Activated naive CD8-positive, alpha-beta T cell treated with anti-CD3 and anti-CD28 coated beads, Interleukin-2, amount 50 U/mL, for 24 hours (primary cell): Measurements from ENCODE around the gene GOLGA1.
"Not testable (repeated sequence)": the region's sequence is repeated elsewhere in the genome, so short reads cannot be mapped to it uniquely, and the experiment has no call there.

Source experiments
- ATAC-seq: fragments of 150-1000 bp; cut with Tn5 transposase; one replicate; pipeline ENCODE4 v1.10.0; 2021
- DNase-seq: peaks from one replicate; pipeline ENCODE4 v3.0.0; 2021
- H3K27ac Mint-ChIP-seq: one replicate; pipeline ENCODE4 v1.8.0; 2021; ENCODE audit warnings: mild to moderate bottlenecking, mixed read lengths
- H3K27me3 Mint-ChIP-seq: one replicate; pipeline ENCODE4 v1.8.0; 2021; ENCODE audit warnings: mixed read lengths
- H3K36me3 Mint-ChIP-seq: one replicate; pipeline ENCODE4 v1.8.0; 2021; ENCODE audit warnings: low read depth, mixed read lengths
- H3K4me1 Mint-ChIP-seq: one replicate; pipeline ENCODE4 v1.8.0; 2021; ENCODE audit warnings: mixed read lengths
- H3K4me3 Mint-ChIP-seq: one replicate; pipeline ENCODE4 v1.8.0; 2021; ENCODE audit warnings: mild to moderate bottlenecking, moderate library complexity, mixed read lengths
- H3K9me3 Mint-ChIP-seq: one replicate; pipeline ENCODE4 v1.8.0; 2021; ENCODE audit warnings: mixed read lengths

Gene GOLGA1, protein sequence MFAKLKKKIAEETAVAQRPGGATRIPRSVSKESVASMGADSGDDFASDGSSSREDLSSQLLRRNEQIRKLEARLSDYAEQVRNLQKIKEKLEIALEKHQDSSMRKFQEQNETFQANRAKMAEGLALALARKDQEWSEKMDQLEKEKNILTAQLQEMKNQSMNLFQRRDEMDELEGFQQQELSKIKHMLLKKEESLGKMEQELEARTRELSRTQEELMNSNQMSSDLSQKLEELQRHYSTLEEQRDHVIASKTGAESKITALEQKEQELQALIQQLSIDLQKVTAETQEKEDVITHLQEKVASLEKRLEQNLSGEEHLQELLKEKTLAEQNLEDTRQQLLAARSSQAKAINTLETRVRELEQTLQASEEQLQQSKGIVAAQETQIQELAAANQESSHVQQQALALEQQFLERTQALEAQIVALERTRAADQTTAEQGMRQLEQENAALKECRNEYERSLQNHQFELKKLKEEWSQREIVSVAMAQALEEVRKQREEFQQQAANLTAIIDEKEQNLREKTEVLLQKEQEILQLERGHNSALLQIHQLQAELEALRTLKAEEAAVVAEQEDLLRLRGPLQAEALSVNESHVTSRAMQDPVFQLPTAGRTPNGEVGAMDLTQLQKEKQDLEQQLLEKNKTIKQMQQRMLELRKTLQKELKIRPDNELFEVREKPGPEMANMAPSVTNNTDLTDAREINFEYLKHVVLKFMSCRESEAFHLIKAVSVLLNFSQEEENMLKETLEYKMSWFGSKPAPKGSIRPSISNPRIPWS

DNA sequence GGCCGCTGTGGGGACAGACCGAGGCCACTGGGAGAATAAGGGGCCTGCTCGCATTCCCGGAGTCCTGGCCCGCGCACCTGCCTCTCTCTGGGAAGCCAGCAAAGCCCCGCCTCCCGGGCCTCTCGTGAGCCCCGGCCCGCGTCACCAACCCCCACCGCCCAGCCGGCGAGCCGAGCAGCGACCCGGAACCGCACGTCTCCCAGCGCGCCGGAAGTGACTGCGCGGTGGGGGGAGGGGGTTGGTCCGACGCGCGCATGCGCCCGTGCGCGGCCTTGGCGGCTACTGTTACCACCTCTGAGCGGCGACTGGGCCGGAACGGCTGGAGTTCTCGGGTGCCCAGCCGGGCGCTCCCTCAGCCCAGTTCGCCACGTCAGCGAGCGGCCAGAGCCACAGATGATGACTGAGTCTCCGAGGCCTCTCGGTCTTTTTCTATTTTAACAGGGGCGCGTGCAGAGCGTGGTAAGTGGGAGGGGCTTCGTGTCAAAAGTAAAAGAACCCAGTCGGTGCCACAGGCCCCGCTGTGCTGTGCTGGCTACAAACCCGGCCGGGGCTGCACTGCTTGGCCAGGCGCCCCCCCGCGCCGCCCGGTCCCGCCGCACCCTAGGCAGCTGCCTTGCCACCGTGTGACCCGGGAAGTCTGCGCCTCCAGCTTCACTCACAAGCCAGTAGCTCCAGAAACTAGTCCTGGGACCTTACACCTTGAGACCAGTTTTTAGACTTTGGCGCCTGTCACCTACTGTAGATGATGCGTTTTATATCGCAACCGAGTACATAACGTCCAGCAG, at the start of gene GOLGA1:
Gene GOLGA1, minus strand, starts transcription at position 190 of the 785 bp plus-strand sequence. CDS start 2,372 bp downstream, outside the sequence.
- H3K27ac Mint-ChIP-seq: peak within 1 kb of the TSS; percentile 91
- H3K4me3 Mint-ChIP-seq: peak within 1 kb of the TSS; percentile 89
- DNase-seq (peak; percentile 95), ATAC-seq (peak; percentile 90)
- H3K9me3 Mint-ChIP-seq: no peaks in the 10 kb centered on the region
- peaks cover 30% of the 10 kb centered on the region for H3K4me1 Mint-ChIP-seq
- peaks cover 13% of the 10 kb centered on the region for H3K36me3 Mint-ChIP-seq
- no peaks in the 10 kb centered on the region for H3K27me3 Mint-ChIP-seq

DNA sequence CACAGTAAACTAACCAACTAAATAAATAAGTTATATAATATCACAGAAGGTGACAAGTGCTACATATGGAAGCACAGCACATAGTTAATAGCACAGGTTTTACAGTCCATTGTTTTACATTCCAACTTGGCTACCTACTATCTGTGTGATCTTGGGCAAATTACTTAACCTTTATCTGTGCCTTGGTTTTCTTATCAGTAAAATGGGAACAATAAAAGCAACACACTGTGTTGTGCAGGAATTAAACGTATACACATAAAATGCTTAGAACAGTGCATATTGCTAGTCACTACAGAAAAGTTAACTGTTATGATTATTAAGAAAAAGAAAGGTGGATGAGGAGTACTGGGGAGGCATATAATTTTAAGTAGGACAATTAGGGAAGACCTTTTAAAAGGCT, 42.8 kb upstream of the GOLGA1 start:
- Mint-ChIP-seq H3K36me3 (peaks cover 12% of the 10 kb centered on the region), H3K4me3 (no peak overlapping the region), H3K27ac (no peak overlapping the region), H3K4me1 (no peaks in the 10 kb centered on the region), H3K27me3 (no peaks in the 10 kb centered on the region), H3K9me3 (no peaks in the 10 kb centered on the region)
- DNase-seq (no peak), ATAC-seq (no peak)

DNA sequence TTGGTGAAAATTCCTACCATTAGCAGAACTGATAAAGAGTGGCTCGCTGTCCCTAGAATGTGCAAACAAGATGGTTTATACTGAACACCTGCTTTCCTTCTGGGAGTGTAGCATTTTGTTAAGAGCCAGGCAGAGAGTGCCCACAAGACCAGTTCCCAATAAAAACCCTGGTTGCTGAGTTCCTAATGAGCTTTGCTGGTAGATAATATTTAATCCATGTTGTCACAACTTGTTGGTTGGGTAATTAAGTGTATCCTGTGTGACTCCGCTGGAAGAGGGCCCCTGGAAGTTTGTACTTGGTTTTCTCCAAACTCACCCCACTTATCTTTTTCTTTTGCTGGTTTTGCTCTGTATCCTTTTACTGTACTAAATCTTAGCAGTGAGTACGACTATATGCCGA, 39.5 kb upstream of the GOLGA1 start:
- no peak overlapping the region for H3K4me3 Mint-ChIP-seq
- H3K4me1 Mint-ChIP-seq: no peaks in the 10 kb centered on the region
- no peak for DNase-seq
- no peaks in the 10 kb centered on the region for H3K9me3 Mint-ChIP-seq
- H3K36me3 Mint-ChIP-seq: peaks cover 11% of the 10 kb centered on the region
- no peaks in the 10 kb centered on the region for H3K27me3 Mint-ChIP-seq
- ATAC-seq: no peak
- no peak overlapping the region for H3K27ac Mint-ChIP-seq

DNA sequence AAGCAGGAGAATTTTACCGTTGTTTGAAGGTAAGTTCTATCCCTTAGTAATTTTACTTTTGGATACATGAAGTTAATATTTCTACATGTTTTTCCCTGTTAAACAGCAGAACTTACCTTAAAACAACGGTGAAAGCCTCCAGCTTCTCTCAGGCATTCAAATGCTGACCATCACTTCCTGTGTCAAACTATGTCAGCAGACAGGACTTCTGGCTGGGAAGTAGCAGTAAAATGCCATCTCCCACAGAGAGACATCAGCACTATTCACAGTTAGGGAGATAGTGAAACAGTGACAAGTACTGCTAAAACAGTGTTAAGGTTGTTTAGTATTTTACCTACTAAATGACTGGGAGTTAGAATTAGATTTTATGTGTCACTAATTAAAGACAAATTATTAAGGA, 34.2 kb upstream of the GOLGA1 start:
- ATAC-seq: no peak
- H3K9me3 Mint-ChIP-seq: no peaks in the 10 kb centered on the region
- H3K27me3 Mint-ChIP-seq: no peaks in the 10 kb centered on the region
- no peak overlapping the region for H3K27ac Mint-ChIP-seq
- no peak for DNase-seq
- peaks cover 8% of the 10 kb centered on the region for H3K36me3 Mint-ChIP-seq
- H3K4me1 Mint-ChIP-seq: no peaks in the 10 kb centered on the region
- no peak overlapping the region for H3K4me3 Mint-ChIP-seq

DNA sequence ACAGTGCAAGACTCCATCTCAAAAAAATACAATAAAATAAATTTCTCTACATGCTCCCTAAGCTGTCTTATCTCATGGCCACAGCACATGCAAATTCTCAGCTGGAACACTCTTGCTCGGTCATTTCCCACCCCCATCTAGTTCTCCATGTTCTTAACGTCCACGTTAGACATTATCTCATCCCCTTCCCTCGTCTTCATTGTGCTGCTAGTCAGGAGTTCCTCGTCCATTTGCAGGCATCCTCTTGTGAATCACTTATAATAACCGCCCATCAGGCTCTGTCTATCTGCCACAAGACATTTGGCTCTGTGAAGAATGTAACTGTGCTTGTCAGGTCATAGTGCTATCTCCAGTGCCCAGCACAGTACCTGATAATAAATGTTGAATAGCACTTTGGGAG, 32.9 kb upstream of the GOLGA1 start:
- no peak overlapping the region for H3K27ac Mint-ChIP-seq
- DNase-seq (no peak), ATAC-seq (no peak)
- H3K27me3 Mint-ChIP-seq: no peaks in the 10 kb centered on the region
- no peaks in the 10 kb centered on the region for H3K9me3 Mint-ChIP-seq
- no peak overlapping the region for H3K4me3 Mint-ChIP-seq
- peaks cover 9% of the 10 kb centered on the region for H3K36me3 Mint-ChIP-seq
- no peaks in the 10 kb centered on the region for H3K4me1 Mint-ChIP-seq

DNA sequence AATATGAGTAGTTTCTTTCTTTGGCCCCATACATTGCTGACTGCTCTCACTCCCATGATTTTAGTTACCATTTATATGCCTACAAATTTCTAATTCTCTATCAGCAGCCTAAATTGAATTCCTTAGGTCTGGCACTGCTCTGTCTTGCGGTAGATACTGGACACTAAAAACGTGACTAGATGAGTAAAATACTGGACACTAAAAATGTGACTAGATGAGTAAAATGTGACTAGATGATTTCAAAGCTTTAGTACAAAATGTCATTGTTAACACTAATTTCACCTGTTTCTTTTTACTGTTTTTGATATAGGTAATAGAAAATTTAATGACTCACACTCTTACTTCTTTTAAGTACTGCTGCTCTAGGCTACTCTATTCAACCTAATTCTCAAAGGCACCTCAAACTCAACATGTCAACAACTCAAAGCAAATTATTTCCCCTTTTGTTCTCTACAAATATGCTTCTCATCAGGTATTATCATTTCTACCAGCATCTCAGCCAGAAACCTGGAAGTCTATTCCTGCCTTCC, 31.4 kb upstream of the GOLGA1 start:
- ATAC-seq: no peak
- no peak overlapping the region for H3K4me3 Mint-ChIP-seq
- peaks cover 13% of the 10 kb centered on the region for H3K36me3 Mint-ChIP-seq
- H3K4me1 Mint-ChIP-seq: no peaks in the 10 kb centered on the region
- no peaks in the 10 kb centered on the region for H3K27me3 Mint-ChIP-seq
- DNase-seq: no peak
- no peaks in the 10 kb centered on the region for H3K9me3 Mint-ChIP-seq
- H3K27ac Mint-ChIP-seq: no peak overlapping the region

DNA sequence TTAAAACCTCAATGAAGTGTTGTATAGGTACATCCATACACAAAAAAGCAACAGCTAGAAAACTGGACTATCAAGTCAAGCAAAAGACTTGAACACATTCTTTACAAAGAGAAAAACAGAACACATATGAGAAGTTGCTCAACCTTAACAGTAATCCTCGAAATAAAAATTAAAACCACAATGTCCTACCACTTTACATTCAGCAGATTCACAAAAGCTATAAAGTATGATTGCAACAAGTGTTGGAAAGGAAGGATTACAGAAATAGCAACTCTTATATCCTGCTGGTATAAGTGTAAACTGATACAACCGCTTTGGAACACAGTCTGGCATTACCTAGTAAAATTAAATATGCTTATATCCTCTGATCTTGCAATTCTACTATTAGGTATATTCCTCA, 28.5 kb upstream of the GOLGA1 start:
- H3K36me3 Mint-ChIP-seq: peaks cover 11% of the 10 kb centered on the region
- no peak for ATAC-seq
- no peaks in the 10 kb centered on the region for H3K27me3 Mint-ChIP-seq
- no peak for DNase-seq
- peaks cover 25% of the 10 kb centered on the region for H3K4me1 Mint-ChIP-seq
- H3K27ac Mint-ChIP-seq: no peak overlapping the region
- no peaks in the 10 kb centered on the region for H3K9me3 Mint-ChIP-seq
- no peak overlapping the region for H3K4me3 Mint-ChIP-seq

DNA sequence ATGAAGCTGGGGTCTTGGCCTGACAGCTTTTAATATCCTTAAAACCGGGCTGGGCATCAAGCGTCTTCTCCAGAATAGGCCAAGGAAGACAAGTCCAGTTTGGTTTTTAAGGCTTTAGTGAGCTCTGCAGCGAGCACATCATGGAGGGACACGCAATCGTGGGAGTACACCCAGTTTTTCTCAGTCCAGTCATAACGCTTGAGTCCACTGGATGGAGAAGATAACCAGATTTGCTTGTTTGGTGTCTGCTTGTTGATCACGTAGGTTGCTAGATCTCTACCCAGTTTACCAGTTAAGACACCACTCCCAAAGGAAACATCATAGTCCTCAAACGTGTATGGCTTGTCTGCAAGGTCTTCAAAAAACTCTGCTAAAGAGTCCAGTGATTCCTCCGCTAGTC, 27.4 kb upstream of the GOLGA1 start:
- no peak for DNase-seq
- H3K27me3 Mint-ChIP-seq: no peaks in the 10 kb centered on the region
- H3K4me3 Mint-ChIP-seq: no peak overlapping the region
- no peak for ATAC-seq
- H3K4me1 Mint-ChIP-seq: peaks cover 32% of the 10 kb centered on the region
- no peak overlapping the region for H3K27ac Mint-ChIP-seq
- H3K36me3 Mint-ChIP-seq: peaks cover 7% of the 10 kb centered on the region
- no peaks in the 10 kb centered on the region for H3K9me3 Mint-ChIP-seq

DNA sequence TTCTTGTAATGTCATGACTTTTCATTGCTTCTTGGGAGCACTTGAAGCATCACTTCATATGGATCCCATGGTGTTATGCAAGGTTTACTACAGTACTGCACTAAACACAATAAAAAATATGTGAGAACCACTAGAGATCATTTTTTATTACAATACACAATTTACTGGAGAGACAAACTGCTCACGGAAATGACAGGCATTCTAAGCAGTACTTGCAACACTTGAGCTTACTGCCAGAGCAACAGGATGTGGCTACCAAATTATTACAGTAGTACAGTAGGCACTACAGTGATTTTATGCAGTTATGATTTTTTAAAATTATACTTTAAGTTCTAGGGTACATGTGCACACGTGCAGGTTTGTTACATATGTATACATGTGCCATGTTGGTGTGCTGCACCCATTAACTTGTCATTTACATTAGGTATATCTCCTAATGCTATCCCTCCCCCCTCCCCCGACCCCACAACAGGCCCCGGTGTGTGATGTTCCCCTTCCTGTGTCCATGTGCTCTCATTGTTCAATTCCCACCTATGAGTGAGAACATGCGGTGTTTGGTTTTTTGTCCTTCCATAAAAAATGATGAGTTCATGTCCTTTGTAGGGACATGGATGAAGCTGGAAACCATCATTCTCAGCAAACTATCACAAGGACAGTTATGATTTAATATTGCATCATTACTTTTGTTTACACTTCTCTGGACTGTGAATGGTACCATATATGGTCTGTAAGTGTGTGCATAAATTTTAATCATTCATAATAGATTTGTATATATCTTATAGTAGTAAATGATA, 25.1 kb upstream of the GOLGA1 start:
- H3K9me3 Mint-ChIP-seq, H3K27me3 Mint-ChIP-seq, DNase-seq, H3K4me3 Mint-ChIP-seq, H3K36me3 Mint-ChIP-seq: not testable (repeated sequence)
- peak overlapping the region; percentile 96 for H3K27ac Mint-ChIP-seq
- H3K4me1 Mint-ChIP-seq: peaks cover 32% of the 10 kb centered on the region
- peak; percentile 28 for ATAC-seq

DNA sequence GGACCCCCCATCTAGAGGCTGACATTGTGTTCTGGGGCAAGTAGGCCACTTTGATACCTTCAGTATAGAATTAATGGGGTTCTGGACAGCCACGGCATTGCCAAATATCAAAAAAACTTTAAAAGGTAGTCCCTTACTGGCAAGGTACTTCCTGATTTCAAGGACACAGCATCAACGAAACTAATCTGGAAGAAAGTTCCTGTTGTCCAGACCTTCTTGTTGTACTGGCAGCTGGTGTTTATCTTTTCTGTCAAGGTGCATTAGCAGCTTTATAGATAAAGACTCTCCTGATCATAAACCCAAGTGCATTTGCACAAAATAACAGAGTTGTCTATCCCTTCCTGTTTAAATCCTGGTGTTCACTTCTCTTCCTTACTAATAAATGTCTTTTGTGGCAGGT, 23.7 kb upstream of the GOLGA1 start:
- Mint-ChIP-seq H3K4me1 (peaks cover 32% of the 10 kb centered on the region), H3K36me3 (peaks cover 4% of the 10 kb centered on the region), H3K27me3 (no peaks in the 10 kb centered on the region), H3K27ac (peak overlapping the region; percentile 96), H3K4me3 (no peak overlapping the region), H3K9me3 (no peaks in the 10 kb centered on the region)
- DNase-seq (no peak), ATAC-seq (no peak)

DNA sequence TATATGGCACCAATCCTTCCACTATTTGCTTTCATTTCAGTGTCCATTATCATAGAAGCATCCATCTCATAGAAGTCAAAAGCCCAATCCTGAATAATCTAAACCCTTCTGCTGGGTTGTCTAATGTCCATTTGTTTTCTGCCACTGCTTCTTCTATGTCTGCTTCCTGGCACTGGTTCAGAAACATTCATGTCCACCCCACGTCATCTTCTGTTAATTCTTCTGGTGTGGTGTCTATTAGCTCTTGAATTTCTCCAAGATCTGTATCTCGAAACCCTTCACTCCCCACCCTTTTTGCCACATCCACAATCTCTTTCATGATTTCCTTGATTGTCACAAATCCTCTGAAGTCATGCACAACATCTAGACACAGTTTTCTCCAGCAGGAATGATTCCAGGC, 23.2 kb upstream of the GOLGA1 start:
- DNase-seq: no peak
- Mint-ChIP-seq H3K36me3 (peaks cover 4% of the 10 kb centered on the region), H3K4me3 (no peak overlapping the region), H3K27me3 (no peaks in the 10 kb centered on the region), H3K4me1 (peaks cover 32% of the 10 kb centered on the region), H3K27ac (peak overlapping the region; percentile 2), H3K9me3 (no peaks in the 10 kb centered on the region)
- ATAC-seq: no peak

DNA sequence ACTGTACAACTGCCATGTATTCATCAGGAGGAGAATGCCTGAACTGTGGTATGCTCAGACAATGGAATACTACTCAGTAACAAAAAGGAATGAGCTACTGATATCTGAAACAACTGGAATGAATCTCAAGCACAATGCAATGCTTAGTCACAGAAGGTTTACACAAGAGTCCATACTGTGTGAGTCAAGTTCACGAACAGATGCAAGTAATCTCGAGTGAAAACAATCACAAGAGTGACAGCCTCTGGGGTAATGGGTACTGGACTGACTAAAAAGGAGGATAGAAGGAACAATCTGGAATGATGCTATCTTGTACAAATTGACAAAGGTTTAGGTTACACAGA, 19.5 kb upstream of the GOLGA1 start:
- ATAC-seq: no peak
- Mint-ChIP-seq H3K9me3 (no peaks in the 10 kb centered on the region), H3K4me3 (no peak overlapping the region), H3K4me1 (peaks cover 18% of the 10 kb centered on the region), H3K36me3 (no peaks in the 10 kb centered on the region), H3K27me3 (no peaks in the 10 kb centered on the region), H3K27ac (no peak overlapping the region)
- no peak for DNase-seq

DNA sequence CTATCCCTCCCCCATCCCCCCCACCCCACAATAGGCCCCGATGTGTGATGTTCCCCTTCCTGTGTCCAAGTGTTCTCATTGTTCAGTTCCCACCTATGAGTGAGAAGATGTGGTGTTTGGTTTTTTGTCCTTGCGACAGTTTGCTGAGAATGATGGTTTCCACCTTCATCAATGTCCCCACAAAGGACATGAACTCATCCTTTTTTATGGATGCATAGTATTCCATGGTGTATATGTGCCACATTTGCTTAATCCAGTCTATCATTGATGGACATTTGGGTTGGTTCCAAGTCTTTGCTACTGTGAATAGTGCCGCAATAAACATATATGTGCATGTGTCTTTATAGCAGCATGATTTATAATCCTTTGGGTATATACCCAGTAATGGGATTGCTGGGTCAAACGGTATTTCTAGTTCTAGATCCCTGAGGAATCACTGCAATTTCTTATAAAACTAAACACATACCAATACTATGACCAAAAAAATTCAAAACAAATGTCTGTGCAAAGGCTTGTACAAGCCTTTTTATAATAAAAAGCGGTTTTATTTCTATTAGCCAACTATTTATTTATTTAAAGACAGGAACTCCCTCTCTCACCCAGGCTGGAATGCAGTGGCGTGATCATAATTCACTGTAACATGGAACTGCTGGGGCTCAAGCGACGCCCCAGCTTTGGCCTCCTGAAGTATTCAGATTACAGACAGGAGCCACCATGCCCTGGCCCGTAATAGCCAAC, 19.0 kb upstream of the GOLGA1 start:
- not testable (repeated sequence) for H3K4me3 Mint-ChIP-seq, DNase-seq, H3K27ac Mint-ChIP-seq, H3K9me3 Mint-ChIP-seq, H3K36me3 Mint-ChIP-seq, ATAC-seq, H3K27me3 Mint-ChIP-seq
- H3K4me1 Mint-ChIP-seq: peaks cover 12% of the 10 kb centered on the region
